Progenitor cell of endocrine pancreas (in vitro differentiated cells): ENCODE data around the gene TIRAP. TPM values are rescaled to one million over a fixed set of nuclear protein-coding genes. Genes with fewer than 3 reads are reported as not detected.
"Not testable (repeated sequence)": the region's sequence is repeated elsewhere in the genome, so short reads cannot be mapped to it uniquely, and the experiment has no call there.

Experiments used
- DNase-seq: peaks from one replicate; pipeline ENCODE4 v3.0.0; 2021; ENCODE audit warnings: low spot score; ENCODE audit not compliant: unreplicated experiment
- H3K27ac Mint-ChIP-seq: 2 replicates; pipeline ENCODE4 v1.8.0; 2021; ENCODE audit warnings: mild to moderate bottlenecking, moderate library complexity, mixed read lengths
- H3K27me3 Mint-ChIP-seq: 2 replicates; pipeline ENCODE4 v1.8.0; 2021; ENCODE audit warnings: mixed read lengths
- H3K36me3 Mint-ChIP-seq: 2 replicates; pipeline ENCODE4 v1.8.0; 2022; ENCODE audit warnings: mixed read lengths; ENCODE audit not compliant: insufficient read depth
- H3K4me1 Mint-ChIP-seq: 2 replicates; pipeline ENCODE4 v1.8.0; 2021; ENCODE audit warnings: low read depth, mixed read lengths
- H3K4me3 Mint-ChIP-seq: 2 replicates; pipeline ENCODE4 v1.8.0; 2021; ENCODE audit warnings: low read depth, mild to moderate bottlenecking, moderate library complexity, mixed read lengths
- H3K9me3 Mint-ChIP-seq: 2 replicates; pipeline ENCODE4 v1.8.0; 2021; ENCODE audit warnings: low read depth, mixed read lengths
- long read RNA-seq: library from polyadenylated mRNA; unstranded; transcript quantifications from one replicate; pipeline ENCODE4 v2.0.0, GENCODE V29; 2020
- total RNA-seq: library from RNA; stranded (reverse); gene quantifications from 2 replicates; pipeline ENCODE4 v1.2.1, GENCODE V29; 2021
- TF ChIP-seq, protein P1 (sequence below): fragments of 200-600 bp; sonication (generic); IDR thresholded peaks from one replicate; pipeline ENCODE4 v1.5.0; 2021; ENCODE audit warnings: antibody characterized with exemption, mild to moderate bottlenecking; ENCODE audit not compliant: unreplicated experiment

The TIRAP gene, protein sequence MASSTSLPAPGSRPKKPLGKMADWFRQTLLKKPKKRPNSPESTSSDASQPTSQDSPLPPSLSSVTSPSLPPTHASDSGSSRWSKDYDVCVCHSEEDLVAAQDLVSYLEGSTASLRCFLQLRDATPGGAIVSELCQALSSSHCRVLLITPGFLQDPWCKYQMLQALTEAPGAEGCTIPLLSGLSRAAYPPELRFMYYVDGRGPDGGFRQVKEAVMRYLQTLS
- total RNA-seq, result 12.8 and 14.3 TPM in 2 replicates
- long read RNA-seq, partial matches to known transcripts, result 1 of 6 reads
- long read RNA-seq, other reads (novel, unspliced or antisense), result 4 of 6 reads

DNA sequence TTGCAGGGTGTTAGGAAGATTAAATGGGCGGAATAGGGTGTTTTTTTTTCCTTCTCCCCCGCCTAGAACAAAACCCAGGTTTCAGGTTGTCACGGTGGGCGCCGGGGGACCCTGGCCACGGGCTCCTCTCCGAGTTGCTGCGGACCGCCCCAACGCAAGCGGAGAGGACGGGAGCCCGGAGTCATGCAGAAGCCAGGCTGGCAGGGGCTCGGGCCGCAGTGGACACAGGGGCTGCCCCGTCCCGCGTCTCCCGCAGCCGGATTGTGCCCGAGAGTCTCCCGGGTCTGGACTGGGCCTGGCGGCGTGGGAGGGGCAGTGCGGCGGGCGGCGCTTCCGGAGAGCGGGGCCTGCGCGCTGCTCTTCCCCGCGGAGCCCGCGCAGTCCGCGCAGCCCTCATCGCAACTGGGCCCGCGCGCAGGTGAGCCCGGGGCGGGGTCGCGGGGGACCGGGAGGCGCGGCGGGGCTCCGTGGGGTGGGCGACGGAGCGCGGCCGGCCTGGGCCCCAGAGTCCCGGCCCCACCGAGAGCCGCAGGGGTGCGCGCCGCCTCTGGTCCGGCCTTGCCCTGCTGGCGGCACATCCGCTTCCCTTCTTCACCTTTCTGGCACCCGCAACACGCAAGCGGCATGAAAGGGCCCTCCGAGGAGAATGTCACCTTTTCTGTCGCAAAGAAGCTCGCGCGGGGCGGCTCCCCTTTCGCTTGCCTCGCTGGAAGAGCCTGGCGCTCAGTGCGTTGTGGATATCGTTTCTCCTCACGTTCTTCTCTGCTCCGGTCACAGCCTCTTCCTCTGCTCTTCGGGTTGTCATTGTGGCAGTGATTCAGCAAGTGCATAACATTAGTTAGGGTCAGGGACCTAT, at the start of gene TIRAP:
TIRAP (plus strand) TSS at position 358 of the 856 bp plus-strand sequence. CDS start 7,802 bp downstream, outside the sequence.
- Mint-ChIP-seq H3K9me3 (no peaks in the 10 kb centered on the region), H3K4me3 (peak within 1 kb of the TSS; percentile 90), H3K4me1 (peaks cover 29% of the 10 kb centered on the region), H3K27me3 (no peaks in the 10 kb centered on the region), H3K27ac (peak within 1 kb of the TSS; percentile 96), H3K36me3 (peaks cover 4% of the 10 kb centered on the region)
- TF ChIP-seq, protein P1, sequence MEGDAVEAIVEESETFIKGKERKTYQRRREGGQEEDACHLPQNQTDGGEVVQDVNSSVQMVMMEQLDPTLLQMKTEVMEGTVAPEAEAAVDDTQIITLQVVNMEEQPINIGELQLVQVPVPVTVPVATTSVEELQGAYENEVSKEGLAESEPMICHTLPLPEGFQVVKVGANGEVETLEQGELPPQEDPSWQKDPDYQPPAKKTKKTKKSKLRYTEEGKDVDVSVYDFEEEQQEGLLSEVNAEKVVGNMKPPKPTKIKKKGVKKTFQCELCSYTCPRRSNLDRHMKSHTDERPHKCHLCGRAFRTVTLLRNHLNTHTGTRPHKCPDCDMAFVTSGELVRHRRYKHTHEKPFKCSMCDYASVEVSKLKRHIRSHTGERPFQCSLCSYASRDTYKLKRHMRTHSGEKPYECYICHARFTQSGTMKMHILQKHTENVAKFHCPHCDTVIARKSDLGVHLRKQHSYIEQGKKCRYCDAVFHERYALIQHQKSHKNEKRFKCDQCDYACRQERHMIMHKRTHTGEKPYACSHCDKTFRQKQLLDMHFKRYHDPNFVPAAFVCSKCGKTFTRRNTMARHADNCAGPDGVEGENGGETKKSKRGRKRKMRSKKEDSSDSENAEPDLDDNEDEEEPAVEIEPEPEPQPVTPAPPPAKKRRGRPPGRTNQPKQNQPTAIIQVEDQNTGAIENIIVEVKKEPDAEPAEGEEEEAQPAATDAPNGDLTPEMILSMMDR, result peak; percentile 38
- DNase-seq, result peak; percentile 37

DNA sequence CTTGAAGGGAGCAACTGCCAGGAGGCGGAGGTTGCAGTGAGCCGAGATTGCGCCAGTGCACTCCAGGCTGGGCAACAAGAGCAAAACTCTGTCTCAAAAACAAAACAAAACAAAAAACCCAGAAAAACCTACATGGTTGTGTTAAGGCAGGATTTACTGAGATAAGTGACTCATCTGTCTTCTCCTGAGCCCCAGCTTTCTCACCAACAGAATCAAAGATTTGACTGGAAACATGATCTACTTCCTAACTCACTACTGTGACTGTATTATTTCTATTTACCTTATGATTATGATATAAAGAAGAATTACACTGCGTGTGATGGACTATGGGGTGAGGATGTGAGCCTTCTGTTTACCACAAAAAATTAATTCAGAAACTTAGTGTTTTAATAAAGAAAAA, 49.5 kb upstream of the TIRAP start:
- Mint-ChIP-seq H3K27ac (no peak overlapping the region), H3K36me3 (peaks cover 8% of the 10 kb centered on the region), H3K9me3 (no peaks in the 10 kb centered on the region), H3K27me3 (no peaks in the 10 kb centered on the region), H3K4me3 (no peak overlapping the region), H3K4me1 (no peaks in the 10 kb centered on the region)
- DNase-seq, result no peak
- TF ChIP-seq, protein P1, result no peak

GRCh38 chr11:126246636-126247035, 36.3 kb upstream of the TIRAP start:
- no peaks in the 10 kb centered on the region for H3K9me3 Mint-ChIP-seq
- no peak overlapping the region for H3K27ac Mint-ChIP-seq
- H3K4me1 Mint-ChIP-seq, result no peaks in the 10 kb centered on the region
- no peak overlapping the region for H3K4me3 Mint-ChIP-seq
- H3K27me3 Mint-ChIP-seq, result no peaks in the 10 kb centered on the region
- TF ChIP-seq, protein P1, result no peak
- no peak for DNase-seq
- peaks cover 24% of the 10 kb centered on the region for H3K36me3 Mint-ChIP-seq

DNA sequence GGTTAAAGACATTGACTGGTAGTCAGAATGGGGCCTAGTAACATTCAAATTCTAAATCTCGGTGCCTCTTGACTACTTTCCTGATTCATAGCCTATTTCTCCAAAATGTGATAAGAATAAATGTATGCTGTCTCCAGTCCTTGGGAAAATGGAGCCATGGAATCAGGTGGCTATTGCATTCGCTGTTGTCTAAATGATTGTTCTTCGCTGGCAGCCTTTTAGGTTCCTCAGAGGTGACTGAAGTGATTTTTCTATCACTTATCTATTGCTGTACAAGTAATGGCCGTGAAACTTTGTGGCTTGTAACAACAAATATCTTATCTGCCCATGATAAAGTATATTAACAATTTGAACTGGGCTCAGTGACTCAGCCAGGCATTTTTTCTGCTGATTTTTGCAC, 29.6 kb upstream of the TIRAP start:
- no peaks in the 10 kb centered on the region for H3K4me1 Mint-ChIP-seq
- H3K36me3 Mint-ChIP-seq, result peaks cover 21% of the 10 kb centered on the region
- no peak for DNase-seq
- no peaks in the 10 kb centered on the region for H3K27me3 Mint-ChIP-seq
- H3K27ac Mint-ChIP-seq, result no peak overlapping the region
- H3K9me3 Mint-ChIP-seq, result no peaks in the 10 kb centered on the region
- H3K4me3 Mint-ChIP-seq, result no peak overlapping the region
- TF ChIP-seq, protein P1, result no peak

DNA sequence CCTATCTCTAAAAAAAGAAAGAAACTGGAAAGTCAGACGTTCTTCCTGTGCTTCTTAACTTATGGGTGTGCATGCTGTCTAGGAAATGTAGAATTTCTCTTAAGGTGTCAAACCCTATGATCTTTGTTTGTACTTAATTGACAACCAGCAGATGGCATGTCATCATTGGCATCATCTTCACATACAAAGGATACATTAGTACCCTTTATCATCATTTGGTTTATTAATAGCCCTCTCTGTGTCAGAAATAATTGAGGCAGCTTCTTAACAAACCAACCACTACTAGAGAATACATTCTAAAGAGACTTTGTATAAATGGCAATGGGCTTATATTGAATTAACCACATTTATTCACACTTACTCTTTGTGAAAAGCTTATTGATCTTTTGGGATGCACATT, 28.1 kb upstream of the TIRAP start:
- Mint-ChIP-seq H3K4me1 (no peaks in the 10 kb centered on the region), H3K9me3 (no peaks in the 10 kb centered on the region), H3K27ac (no peak overlapping the region), H3K36me3 (peaks cover 18% of the 10 kb centered on the region), H3K4me3 (no peak overlapping the region), H3K27me3 (no peaks in the 10 kb centered on the region)
- TF ChIP-seq, protein P1, result no peak
- DNase-seq, result no peak

DNA sequence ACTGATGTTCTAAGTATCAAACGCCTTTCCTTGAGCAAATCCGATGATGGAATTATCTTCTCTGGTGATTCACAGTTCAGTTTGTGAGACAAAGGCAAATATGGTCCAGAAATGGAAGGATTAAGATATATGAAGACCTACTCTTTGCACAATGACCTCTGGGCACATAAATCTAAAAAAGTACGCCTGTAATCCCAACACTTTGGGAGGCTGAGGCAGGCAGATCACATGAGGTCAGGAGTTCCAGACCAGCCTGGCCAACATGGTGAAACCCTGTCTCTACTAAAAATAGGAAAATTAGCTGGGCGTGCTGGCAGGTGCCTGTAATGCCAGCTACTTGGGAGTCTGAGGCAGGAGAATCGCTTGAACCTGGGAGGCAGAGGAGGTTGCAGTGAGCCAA, 27.4 kb upstream of the TIRAP start:
- H3K36me3 Mint-ChIP-seq, result peaks cover 16% of the 10 kb centered on the region
- not testable (repeated sequence) for H3K27me3 Mint-ChIP-seq, H3K27ac Mint-ChIP-seq

More for the DNA sequence above, 27.4 kb upstream of the TIRAP start:
- not testable (repeated sequence) for H3K4me3 Mint-ChIP-seq, H3K4me1 Mint-ChIP-seq, H3K9me3 Mint-ChIP-seq, DNase-seq
